ENCODE data around the gene ERMP1.

Gene ERMP1

DNA sequence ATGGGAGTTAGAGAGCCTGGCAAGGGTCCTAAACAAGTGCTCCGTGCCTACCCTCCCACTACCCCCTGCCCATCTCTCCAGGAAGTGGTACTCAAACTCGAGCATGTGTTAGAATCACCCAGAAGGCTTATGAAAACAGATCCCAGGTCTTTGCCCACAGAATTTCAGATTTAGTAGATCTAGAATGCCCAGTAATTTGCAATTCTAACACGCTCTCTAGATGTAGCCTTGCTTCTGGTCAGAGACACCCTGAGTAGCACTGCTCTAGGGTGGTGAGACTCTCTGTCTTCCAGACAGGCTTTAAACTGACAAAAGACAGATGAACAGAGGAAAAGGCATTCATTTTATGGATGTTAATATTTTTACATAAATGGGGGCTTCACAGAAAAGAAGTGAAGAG is 20.7 kb upstream of the ERMP1 start:
- DNase-seq (no peak), ATAC-seq (ENCODE audit: insufficient read depth, low read depth) (no peak)
- Histone ChIP-seq H3K79me2 (ENCODE audit: insufficient read depth, low read length) (no peaks in the 10 kb centered on the region), H4K20me1 (ENCODE audit: insufficient read depth, low read length) (no peaks in the 10 kb centered on the region), H3K4me2 (ENCODE audit: insufficient read depth, low read length) (no peak overlapping the region), H3K27me3 (ENCODE audit: insufficient read depth, low read length, poor library complexity) (no peaks in the 10 kb centered on the region), H3K9me3 (ENCODE audit: insufficient read depth, low read length, severe bottlenecking) (no peaks in the 10 kb centered on the region), H3K4me1 (ENCODE audit: insufficient read depth, low read length) (peaks cover 5% of the 10 kb centered on the region; the same call in 1 of the 2 replicates), H3K4me3 (ENCODE audit: low read depth in 1 of 2, low read length in 2 of 2) (no peak overlapping the region), H2AFZ (ENCODE audit: low read depth, low read length) (no peak overlapping the region), H3K27ac (ENCODE audit: low read length) (no peak overlapping the region), H3K36me3 (ENCODE audit: insufficient read depth, low read length) (no peaks in the 10 kb centered on the region), H3K9ac (ENCODE audit: low read depth, low read length) (no peak overlapping the region)
- TF ChIP-seq CTCF (IDR thresholded peaks at IDR 0.05; ENCODE audit: borderline replicate concordance, extremely low read depth, low read length, poor library complexity, severe bottlenecking) (no peak), EZH2 (IDR thresholded peaks at IDR 0.05; ENCODE audit: borderline replicate concordance, low read depth, low read length, severe bottlenecking) (no peak)

DNA sequence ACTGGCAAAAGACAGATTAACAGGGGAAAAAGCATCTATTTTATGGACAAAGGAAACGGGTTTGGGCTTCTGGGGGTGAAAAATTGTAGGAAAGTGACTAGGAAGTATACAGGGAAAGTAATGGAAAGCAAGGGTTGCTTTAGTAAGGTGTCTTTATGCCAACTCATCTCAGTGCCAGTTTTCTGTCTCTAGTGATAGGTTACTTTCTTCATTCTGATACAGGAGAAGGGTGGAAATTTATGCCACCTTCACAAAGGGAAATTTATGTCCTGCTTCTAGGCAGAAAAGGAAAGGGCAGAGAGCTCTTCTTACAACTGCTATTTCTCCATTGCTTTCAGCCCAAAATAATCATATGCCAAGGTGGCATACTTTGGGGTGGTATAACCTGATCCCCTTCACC is 20.1 kb upstream of the ERMP1 start:
- H3K9me3 ChIP-seq (ENCODE audit: insufficient read depth, low read length, severe bottlenecking) = no peaks in the 10 kb centered on the region
- no peaks in the 10 kb centered on the region for H3K36me3 ChIP-seq (ENCODE audit: insufficient read depth, low read length)
- TF ChIP-seq EZH2 (IDR thresholded peaks at IDR 0.05; ENCODE audit: borderline replicate concordance, low read depth, low read length, severe bottlenecking) (no peak), CTCF (IDR thresholded peaks at IDR 0.05; ENCODE audit: borderline replicate concordance, extremely low read depth, low read length, poor library complexity, severe bottlenecking) (no peak)
- H3K27ac ChIP-seq (ENCODE audit: low read length) = no peak overlapping the region
- H2AFZ ChIP-seq (ENCODE audit: low read depth, low read length) = no peak overlapping the region
- H3K4me2 ChIP-seq (ENCODE audit: insufficient read depth, low read length) = no peak overlapping the region
- no peaks in the 10 kb centered on the region for H3K27me3 ChIP-seq (ENCODE audit: insufficient read depth, low read length, poor library complexity)
- no peak overlapping the region for H3K4me3 ChIP-seq (ENCODE audit: low read depth in 1 of 2, low read length in 2 of 2)
- ATAC-seq (ENCODE audit: insufficient read depth, low read depth) (no peak), DNase-seq (no peak)
- H3K4me1 ChIP-seq (ENCODE audit: insufficient read depth, low read length) = peaks cover 5% of the 10 kb centered on the region; the same call in 1 of the 2 replicates
- no peak overlapping the region for H3K9ac ChIP-seq (ENCODE audit: low read depth, low read length)
- H4K20me1 ChIP-seq (ENCODE audit: insufficient read depth, low read length) = no peaks in the 10 kb centered on the region
- H3K79me2 ChIP-seq (ENCODE audit: insufficient read depth, low read length) = no peaks in the 10 kb centered on the region

DNA sequence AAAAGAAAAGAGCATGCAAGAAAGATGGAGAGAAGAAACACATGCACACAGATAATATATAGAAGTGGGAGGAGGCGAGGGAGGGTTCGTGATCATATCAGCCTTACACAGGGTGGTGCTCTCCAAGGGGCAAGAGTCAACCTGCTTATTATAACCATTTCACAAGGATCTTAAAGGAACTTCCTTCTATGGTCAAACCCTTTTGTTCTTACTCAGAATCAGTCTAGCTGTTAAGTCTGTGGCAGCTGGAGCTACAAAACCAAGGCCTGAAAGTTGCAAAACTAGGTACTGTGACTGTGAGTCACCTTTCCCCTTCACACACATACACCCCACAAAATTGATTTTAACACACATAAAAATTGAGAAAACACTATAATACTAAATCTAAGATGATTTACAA is 18.5 kb upstream of the ERMP1 start:
- Histone ChIP-seq H3K9me3 (ENCODE audit: insufficient read depth, low read length, severe bottlenecking) (no peaks in the 10 kb centered on the region), H3K27ac (ENCODE audit: low read length) (no peak overlapping the region), H3K36me3 (ENCODE audit: insufficient read depth, low read length) (no peaks in the 10 kb centered on the region), H3K4me2 (ENCODE audit: insufficient read depth, low read length) (no peak overlapping the region), H3K27me3 (ENCODE audit: insufficient read depth, low read length, poor library complexity) (no peaks in the 10 kb centered on the region), H2AFZ (ENCODE audit: low read depth, low read length) (no peak overlapping the region), H3K4me3 (ENCODE audit: low read depth in 1 of 2, low read length in 2 of 2) (no peak overlapping the region), H3K9ac (ENCODE audit: low read depth, low read length) (no peak overlapping the region), H4K20me1 (ENCODE audit: insufficient read depth, low read length) (no peaks in the 10 kb centered on the region), H3K4me1 (ENCODE audit: insufficient read depth, low read length) (peaks cover 5% of the 10 kb centered on the region; the same call in 1 of the 2 replicates), H3K79me2 (ENCODE audit: insufficient read depth, low read length) (no peaks in the 10 kb centered on the region)
- TF ChIP-seq EZH2 (IDR thresholded peaks at IDR 0.05; ENCODE audit: borderline replicate concordance, low read depth, low read length, severe bottlenecking) (no peak), CTCF (IDR thresholded peaks at IDR 0.05; ENCODE audit: borderline replicate concordance, extremely low read depth, low read length, poor library complexity, severe bottlenecking) (no peak)
- DNase-seq (no peak), ATAC-seq (ENCODE audit: insufficient read depth, low read depth) (peak; percentile 45; the same call in 2 of the 3 replicates)

GRCh38 chr9:5850724-5851122 is 17.8 kb upstream of the ERMP1 start:
- Histone ChIP-seq H3K79me2 (ENCODE audit: insufficient read depth, low read length) (no peaks in the 10 kb centered on the region), H3K9me3 (ENCODE audit: insufficient read depth, low read length, severe bottlenecking) (no peaks in the 10 kb centered on the region), H3K27me3 (ENCODE audit: insufficient read depth, low read length, poor library complexity) (no peaks in the 10 kb centered on the region), H3K4me2 (ENCODE audit: insufficient read depth, low read length) (no peak overlapping the region), H4K20me1 (ENCODE audit: insufficient read depth, low read length) (no peaks in the 10 kb centered on the region), H3K4me1 (ENCODE audit: insufficient read depth, low read length) (peaks cover 12% of the 10 kb centered on the region), H2AFZ (ENCODE audit: low read depth, low read length) (no peak overlapping the region), H3K27ac (ENCODE audit: low read length) (no peak overlapping the region), H3K9ac (ENCODE audit: low read depth, low read length) (no peak overlapping the region), H3K36me3 (ENCODE audit: insufficient read depth, low read length) (no peaks in the 10 kb centered on the region), H3K4me3 (ENCODE audit: low read depth in 1 of 2, low read length in 2 of 2) (no peak overlapping the region)
- TF ChIP-seq CTCF (IDR thresholded peaks at IDR 0.05; ENCODE audit: borderline replicate concordance, extremely low read depth, low read length, poor library complexity, severe bottlenecking) = no peak
- no peak for TF ChIP-seq EZH2 (IDR thresholded peaks at IDR 0.05; ENCODE audit: borderline replicate concordance, low read depth, low read length, severe bottlenecking)
- ATAC-seq (ENCODE audit: insufficient read depth, low read depth) (no peak), DNase-seq (no peak)

Measured in DND-41 (cell line).